ENCODE data around the gene MDH2.
"Not testable (repeated sequence)": the region's sequence is repeated elsewhere in the genome, so short reads cannot be mapped to it uniquely, and the experiment has no call there.

MDH2 gene

DNA sequence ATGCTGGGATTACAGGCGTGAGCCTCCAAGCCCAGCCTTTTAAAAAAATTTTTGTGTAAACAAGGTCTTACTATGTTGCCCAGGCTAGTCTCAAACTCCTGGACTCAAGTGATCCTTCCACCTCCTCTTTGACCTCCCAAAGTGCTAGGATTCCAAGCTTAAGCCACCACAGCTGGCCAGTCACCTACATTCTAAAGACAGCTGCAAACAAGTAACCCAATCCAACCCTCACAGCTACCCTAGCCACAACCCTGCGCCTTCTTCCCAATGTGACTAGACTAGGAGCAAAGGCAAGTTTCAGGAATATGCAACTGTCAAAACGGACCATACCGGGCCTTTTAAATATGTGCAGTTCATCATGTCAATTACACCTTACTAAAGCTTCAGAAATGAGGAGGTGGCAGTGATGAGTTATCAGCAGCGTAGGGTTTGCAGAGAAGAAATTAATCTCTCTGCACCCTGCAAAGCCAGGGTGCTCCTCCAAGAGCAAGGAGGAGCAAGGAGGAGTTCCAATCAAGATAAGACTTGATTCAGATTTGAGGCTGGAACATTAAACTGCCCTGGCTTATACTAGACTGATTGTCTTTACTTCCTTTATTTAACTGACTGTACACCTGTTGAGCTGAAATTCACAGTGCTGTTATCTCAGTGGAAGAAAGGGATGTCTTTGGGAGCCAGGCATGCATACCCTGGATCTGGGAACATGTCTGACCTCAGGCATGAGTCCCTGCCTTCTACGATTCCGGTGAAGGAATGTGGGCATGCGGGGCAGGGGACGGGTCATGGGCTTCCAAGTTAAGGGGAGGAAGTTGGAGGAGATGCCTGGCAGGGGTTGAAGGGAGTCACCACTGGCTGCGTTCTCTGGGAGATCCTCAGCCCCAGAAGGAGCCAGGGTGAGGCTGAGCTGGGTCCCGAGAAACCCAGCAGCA lies 38.0 kb upstream of the MDH2 start:
- DNase-seq (ENCODE audit: low spot score) = no peak
- TF ChIP-seq, protein P1, sequence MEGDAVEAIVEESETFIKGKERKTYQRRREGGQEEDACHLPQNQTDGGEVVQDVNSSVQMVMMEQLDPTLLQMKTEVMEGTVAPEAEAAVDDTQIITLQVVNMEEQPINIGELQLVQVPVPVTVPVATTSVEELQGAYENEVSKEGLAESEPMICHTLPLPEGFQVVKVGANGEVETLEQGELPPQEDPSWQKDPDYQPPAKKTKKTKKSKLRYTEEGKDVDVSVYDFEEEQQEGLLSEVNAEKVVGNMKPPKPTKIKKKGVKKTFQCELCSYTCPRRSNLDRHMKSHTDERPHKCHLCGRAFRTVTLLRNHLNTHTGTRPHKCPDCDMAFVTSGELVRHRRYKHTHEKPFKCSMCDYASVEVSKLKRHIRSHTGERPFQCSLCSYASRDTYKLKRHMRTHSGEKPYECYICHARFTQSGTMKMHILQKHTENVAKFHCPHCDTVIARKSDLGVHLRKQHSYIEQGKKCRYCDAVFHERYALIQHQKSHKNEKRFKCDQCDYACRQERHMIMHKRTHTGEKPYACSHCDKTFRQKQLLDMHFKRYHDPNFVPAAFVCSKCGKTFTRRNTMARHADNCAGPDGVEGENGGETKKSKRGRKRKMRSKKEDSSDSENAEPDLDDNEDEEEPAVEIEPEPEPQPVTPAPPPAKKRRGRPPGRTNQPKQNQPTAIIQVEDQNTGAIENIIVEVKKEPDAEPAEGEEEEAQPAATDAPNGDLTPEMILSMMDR (IDR thresholded peaks at IDR 0.05; ENCODE audit: extremely low read depth, missing control alignments) = no peak

DNA sequence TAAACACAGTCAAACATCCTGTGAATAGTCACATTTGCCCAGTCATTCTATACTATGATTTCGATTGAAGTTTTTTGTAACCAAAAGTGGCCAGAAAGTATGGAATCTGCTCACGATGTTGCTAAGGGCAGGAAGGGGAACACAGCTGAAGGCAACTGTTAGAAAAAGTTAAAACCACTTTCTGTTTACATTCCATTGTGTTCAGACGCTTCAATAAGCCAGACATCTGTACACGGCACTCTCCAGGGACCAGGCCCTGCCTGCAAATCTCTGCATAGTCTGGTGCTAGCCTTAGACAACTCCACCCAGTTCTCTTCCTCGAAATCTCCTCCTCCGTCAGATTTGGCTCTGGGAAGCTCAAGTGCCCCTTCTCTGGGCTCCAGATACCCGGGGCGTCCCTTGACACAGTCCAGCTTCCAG lies 36.5 kb upstream of the MDH2 start:
- no peak for DNase-seq (ENCODE audit: low spot score)
- TF ChIP-seq, protein P1 (IDR thresholded peaks at IDR 0.05; ENCODE audit: extremely low read depth, missing control alignments) = no peak

DNA sequence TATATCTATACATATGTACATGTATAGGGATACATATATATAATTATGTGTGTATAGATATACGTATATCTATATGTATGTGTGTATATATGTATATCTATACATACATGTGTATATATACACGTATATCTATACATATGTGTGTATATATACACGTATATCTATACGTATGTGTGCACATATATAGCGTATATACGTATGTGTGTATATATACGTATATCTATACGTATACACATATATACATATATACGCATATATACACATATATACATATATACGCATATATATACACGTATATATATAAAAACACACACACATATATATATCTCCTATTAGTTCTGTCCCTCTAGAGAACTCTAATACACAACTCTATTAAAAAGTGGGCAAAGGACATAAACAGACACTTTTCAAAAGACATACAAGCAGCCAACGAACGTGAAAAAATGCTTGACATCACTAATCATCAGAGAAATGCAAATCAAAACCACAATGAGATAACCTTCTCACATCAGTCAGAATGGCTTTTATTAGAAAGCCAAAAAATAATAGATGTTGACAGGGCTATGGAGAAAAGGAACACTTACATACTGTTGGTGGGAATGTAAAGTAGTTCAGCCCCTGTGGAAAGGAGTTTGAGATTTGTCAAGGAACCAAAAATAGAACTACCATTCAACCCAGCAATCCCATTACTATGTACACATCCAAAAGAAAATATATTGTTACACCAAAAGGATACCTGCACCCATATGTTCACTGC lies 31.5 kb upstream of the MDH2 start:
- no peak for DNase-seq (ENCODE audit: low spot score)
- TF ChIP-seq, protein P1 (IDR thresholded peaks at IDR 0.05; ENCODE audit: extremely low read depth, missing control alignments) = no peak

DNA sequence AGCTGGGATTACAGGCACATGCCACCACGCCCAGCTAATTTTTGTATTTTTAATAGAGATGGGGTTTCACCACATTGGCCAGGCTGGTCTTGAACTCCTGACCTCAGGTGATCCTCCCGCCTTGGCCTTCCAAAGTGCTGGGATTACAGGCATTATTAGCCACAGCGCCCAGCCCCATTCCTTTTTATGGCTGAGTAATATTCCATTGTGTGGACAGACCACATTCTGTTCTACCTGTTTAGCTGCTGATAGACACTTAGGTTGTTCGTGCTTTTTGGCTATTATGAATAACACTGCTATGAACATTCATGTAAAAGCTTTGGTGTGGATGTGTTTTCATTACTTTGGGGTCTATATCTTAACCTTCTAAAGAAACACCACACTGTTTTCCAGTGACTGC lies 29.4 kb upstream of the MDH2 start:
- not testable (repeated sequence) for DNase-seq (ENCODE audit: low spot score)

DNA sequence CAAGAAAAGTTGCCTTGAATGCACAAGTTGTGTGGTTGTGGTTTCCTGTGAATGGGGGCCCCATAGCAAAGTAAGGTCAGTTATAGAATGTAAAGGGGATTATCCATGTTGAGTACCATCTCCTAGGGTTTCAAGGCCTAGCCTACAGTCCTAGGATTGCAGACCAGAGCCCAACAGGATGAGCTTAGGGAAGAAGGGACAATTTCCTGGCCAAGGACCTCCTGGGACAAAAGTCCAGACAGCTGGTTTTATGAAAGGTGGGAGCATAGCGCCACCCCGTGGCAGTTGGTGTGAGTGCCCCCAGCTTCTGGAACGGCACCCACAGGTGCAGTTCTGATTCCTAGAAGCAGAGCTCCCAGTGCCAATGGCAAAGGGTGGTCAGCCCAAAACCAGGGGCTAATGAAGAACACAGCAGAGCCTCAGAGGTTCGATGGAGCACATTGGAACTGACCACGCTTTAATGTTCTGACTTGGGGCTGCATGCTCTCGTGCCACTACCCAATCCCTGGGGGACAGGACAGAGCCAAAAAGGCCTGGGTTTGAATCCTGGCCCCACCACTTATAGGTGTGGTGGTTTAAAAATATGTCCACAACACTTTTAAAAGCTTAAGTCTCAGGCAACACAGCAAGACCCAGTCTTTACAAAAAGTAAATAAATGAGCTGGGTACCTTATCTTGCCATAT lies 27.7 kb upstream of the MDH2 start:
- peak; percentile 72 for DNase-seq (ENCODE audit: low spot score)
- TF ChIP-seq, protein P1 (IDR thresholded peaks at IDR 0.05; ENCODE audit: extremely low read depth, missing control alignments) = peak; percentile 80

DNA sequence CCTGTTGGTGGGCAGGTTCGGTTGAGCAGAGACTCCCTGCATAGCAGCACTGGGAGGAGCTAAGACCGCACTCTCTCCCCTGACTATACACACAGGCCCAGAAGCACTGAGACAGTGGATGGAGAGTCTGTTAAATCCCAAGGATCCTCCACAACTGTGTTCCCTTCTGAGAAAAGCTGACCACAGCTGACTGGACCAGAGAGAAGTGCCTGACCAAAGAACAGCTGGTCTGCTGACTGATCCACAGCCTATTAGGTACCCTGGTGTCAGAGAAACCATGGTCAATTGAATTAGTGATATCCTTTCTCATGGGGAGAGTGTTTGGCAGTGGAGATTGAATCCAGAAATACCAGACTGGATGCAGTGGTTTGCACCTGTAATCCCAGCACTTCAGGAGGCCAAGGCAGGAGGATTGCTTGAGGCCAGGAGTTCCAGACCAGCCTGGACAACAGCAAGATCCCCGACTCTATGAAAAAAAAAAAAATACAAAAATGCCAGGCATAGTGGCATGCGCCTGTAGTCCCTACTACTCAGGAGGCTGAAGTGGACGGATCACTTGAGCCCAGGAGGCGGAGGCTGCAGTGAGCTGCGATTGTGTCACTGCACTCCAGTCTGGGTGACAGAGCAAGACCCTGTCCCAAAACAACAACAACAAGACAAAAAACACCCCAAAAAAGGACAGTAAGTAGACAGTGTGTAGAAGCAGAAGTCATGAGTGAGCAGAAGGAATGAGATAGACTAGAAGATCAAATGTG lies 25.7 kb upstream of the MDH2 start:
- no peak for DNase-seq (ENCODE audit: low spot score)
- TF ChIP-seq, protein P1 (IDR thresholded peaks at IDR 0.05; ENCODE audit: extremely low read depth, missing control alignments) = no peak

DNA sequence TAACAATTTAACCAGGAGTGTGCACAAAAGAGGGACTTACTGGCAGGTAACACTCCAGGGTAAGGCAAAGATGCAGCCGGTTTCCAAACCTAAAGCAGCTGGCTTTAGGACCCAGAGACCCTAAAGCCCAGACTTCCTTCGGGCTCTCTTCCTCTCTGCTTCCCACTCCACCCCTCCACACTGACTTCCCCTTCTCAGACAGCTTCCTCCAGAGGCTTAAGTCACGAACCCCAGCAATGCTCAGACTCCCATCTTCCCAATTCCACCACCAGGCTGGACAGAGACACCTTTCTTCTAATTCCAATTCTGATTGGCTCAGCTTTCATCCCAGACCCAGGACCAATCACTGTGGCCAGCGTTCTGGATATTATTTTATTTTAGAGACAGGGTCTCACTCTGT lies 24.9 kb upstream of the MDH2 start:
- TF ChIP-seq, protein P1 (IDR thresholded peaks at IDR 0.05; ENCODE audit: extremely low read depth, missing control alignments) = no peak
- no peak for DNase-seq (ENCODE audit: low spot score)

DNA sequence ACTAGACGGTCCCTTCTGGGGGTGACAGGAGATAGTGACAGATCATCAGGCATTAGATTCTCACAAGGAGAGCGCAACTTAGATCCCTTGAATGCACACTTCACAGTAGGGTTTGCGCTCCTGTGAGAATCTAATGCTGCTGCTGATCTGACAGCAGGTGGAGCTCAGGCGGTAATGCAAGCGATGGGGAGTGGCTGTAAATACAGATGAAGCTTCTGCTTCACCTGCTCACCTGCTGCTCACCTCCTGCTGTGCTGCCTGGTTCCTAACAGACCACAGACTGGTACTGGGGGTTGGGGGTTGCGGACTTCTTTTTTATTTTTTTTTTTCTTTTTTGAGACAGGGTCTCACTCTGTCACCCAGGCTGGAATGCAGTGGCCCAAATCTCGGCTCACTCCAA lies 18.2 kb upstream of the MDH2 start:
- DNase-seq (ENCODE audit: low spot score) = not testable (repeated sequence)
